ENCODE results near the gene OPRM1. TPM values are rescaled to one million over a fixed set of nuclear protein-coding genes. Genes with fewer than 3 reads are reported as not detected.

The OPRM1 gene
- total RNA-seq, 1 experiment from 2014 or later: not detected

- Mint-ChIP-seq H3K4me1 (peaks cover 7 to 10% of the 10 kb centered on the region in 2 experiments), H3K9me3 (peaks cover 11 to 14% of the 10 kb centered on the region in 2 experiments), H3K27me3 (ENCODE audit: low read depth) (no peaks in the 10 kb centered on the region), H3K27ac (no peak overlapping the region), H3K4me3 (no peak overlapping the region), H3K36me3 (ENCODE audit: insufficient read depth in 1 of 3, low read depth in 3 of 3) (peaks cover 4 to 13% (median 13%) of the 10 kb centered on the region in 3 experiments; a peak in 4 of 7 replicates)
- Histone ChIP-seq H3K23me2 (ENCODE audit: insufficient read length, low read depth, low read length, poor library complexity, severe bottlenecking) (no peaks in the 10 kb centered on the region), H3K4me1 (ENCODE audit: insufficient read depth, low read length) (no peaks in the 10 kb centered on the region), H3K56ac (ENCODE audit: insufficient read length, low read depth, low read length) (no peak overlapping the region), H2BK5ac (ENCODE audit: insufficient read length, low read length) (no peak overlapping the region), H3K27me3 (ENCODE audit: insufficient read depth, low read length) (no peaks in the 10 kb centered on the region), H2BK20ac (ENCODE audit: low read depth, low read length, poor library complexity, severe bottlenecking) (no peak overlapping the region), H3T11ph (ENCODE audit: low read length) (no peak overlapping the region), H3K27ac (ENCODE audit: insufficient read length, low read depth, low read length) (no peak overlapping the region), H3K9ac (ENCODE audit: extremely low read depth, insufficient read length, low read length) (no peak overlapping the region), H4K91ac (ENCODE audit: insufficient read length, low read depth, low read length) (no peak overlapping the region), H3K23ac (ENCODE audit: insufficient read length, low read depth, low read length) (no peak overlapping the region), H3K4me2 (ENCODE audit: insufficient read depth, insufficient read length, low read length) (no peak overlapping the region), H3K79me1 (ENCODE audit: insufficient read depth, low read depth, low read length, poor library complexity, severe bottlenecking) (no peaks in the 10 kb centered on the region), H3K79me2 (ENCODE audit: insufficient read depth, low read length) (no peaks in the 10 kb centered on the region), H3K18ac (ENCODE audit: insufficient read length, low read depth, low read length) (no peak overlapping the region), H2AFZ (ENCODE audit: low read length) (no peak overlapping the region), H3K14ac (ENCODE audit: insufficient read depth, low read length) (no peak overlapping the region), H3K9me3 (ENCODE audit: control insufficient read depth, low read depth, low read length) (peaks cover 10% of the 10 kb centered on the region), H4K5ac (ENCODE audit: insufficient read length, low read depth, low read length) (no peak overlapping the region), H3K4ac (ENCODE audit: low read depth, low read length) (no peak overlapping the region), H4K20me1 (ENCODE audit: control insufficient read depth, insufficient read depth, insufficient read length) (no peaks in the 10 kb centered on the region), H2BK120ac (ENCODE audit: low read depth, low read length, poor library complexity, severe bottlenecking) (no peak overlapping the region), H2BK15ac (ENCODE audit: low read depth, low read length) (no peak overlapping the region), H2AK5ac (ENCODE audit: insufficient read length, low read length) (no peak overlapping the region), H2BK12ac (ENCODE audit: insufficient read length, low read depth, low read length) (no peak overlapping the region), H4K8ac (replicated peaks; ENCODE audit: insufficient read length, low read depth, low read length) (no peak overlapping the region)
- DNase-seq: no peak
- no CpG with 5 or more reads among the region's 4 CpGs for WGBS (ENCODE audit: extremely low coverage, insufficient read length, low lambda C conversion rate)
- TF ChIP-seq CTCF (conservative IDR thresholded peaks at IDR 0.05): no peak
Measured at GRCh38 chr6:154157082-154157481, 118.0 kb downstream of the OPRM1 start.

Data from H9 (cell line).